C4-2B (cell line): ENCODE results near the gene CPAMD8.

Experiments
- ZFX ChIP-seq: fragments of 450-650 bp; IDR thresholded peaks from 2 replicates; pipeline ENCODE4 v1.6.1; 2017
- TF ChIP-seq, protein P1 (sequence below): fragments of 450-650 bp; conservative IDR thresholded peaks from 2 replicates; pipeline ENCODE4 v1.5.1; 2017; ENCODE audit warnings: mild to moderate bottlenecking

DNA sequence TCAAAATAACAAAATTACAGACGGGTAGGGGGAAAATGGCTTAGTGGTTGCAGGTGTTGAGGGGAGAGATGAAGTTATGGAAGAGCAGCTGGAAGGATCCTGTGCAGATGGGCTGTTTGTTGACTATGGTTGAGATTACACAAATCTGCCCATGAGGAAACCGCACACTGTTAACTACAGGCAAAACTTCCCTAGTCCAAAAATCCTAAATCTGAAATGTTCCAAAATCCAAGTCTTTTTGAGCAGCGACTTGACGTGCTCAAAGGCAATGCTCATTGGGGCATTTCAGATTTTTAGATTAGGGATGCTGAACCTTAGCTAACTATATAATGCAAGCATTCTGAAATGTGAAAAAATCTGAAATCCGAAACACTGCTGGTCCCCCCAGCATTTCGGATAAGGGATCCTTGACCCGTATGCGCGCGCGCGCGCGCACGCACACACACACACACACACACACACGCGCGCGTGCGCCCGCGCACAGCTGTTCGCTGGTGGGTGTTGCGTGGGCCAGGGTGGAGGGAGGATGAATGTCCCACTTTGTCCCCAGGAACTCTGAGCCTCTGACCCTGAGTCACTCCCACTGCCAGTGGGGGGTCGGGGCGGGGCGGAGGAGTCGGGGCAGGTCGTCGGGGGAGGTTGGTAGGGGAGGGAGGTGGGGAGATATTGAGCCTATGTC is 131.0 kb downstream of the CPAMD8 start:
- TF ChIP-seq, protein P1, sequence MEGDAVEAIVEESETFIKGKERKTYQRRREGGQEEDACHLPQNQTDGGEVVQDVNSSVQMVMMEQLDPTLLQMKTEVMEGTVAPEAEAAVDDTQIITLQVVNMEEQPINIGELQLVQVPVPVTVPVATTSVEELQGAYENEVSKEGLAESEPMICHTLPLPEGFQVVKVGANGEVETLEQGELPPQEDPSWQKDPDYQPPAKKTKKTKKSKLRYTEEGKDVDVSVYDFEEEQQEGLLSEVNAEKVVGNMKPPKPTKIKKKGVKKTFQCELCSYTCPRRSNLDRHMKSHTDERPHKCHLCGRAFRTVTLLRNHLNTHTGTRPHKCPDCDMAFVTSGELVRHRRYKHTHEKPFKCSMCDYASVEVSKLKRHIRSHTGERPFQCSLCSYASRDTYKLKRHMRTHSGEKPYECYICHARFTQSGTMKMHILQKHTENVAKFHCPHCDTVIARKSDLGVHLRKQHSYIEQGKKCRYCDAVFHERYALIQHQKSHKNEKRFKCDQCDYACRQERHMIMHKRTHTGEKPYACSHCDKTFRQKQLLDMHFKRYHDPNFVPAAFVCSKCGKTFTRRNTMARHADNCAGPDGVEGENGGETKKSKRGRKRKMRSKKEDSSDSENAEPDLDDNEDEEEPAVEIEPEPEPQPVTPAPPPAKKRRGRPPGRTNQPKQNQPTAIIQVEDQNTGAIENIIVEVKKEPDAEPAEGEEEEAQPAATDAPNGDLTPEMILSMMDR: no peak
- TF ChIP-seq ZFX: no peak
